GM23338 (cell line): ENCODE results near the gene TIMM10. TPM values are rescaled to one million over a fixed set of nuclear protein-coding genes. Genes with fewer than 3 reads are reported as not detected.
A peak's percentile ranks its signal among the peaks of the same experiment; 100 is the strongest.

ENCODE experiments used
- ATAC-seq: fragments of 200-7000 bp; cut with Tn5 transposase; 3 replicates; pipeline ENCODE4 v1.9.1; 2020
- DNase-seq: peaks from one replicate; pipeline ENCODE4 v3.0.0-alpha.2; 2015; ENCODE audit warnings: low spot score
- H2AFZ ChIP-seq: fragments of 200-600 bp; sonication (generic); 2 replicates; pipeline ENCODE4 v1.8.0; 2016; ENCODE audit warnings: antibody characterized with exemption, mild to moderate bottlenecking, moderate library complexity
- H3F3A ChIP-seq: fragments of 200-600 bp; sonication (generic); replicated peaks from 2 replicates; pipeline ENCODE4 v1.8.0; 2017; ENCODE audit warnings: antibody characterized with exemption, mixed run types, low read depth
- H3K27ac ChIP-seq: fragments of 200-600 bp; sonication (generic); 2 replicates; pipeline ENCODE4 v1.6.1; 2016; ENCODE audit warnings: low read depth
- H3K27me3 ChIP-seq: fragments of 200-600 bp; sonication (generic); 2 replicates; pipeline ENCODE4 v1.8.0; 2016; ENCODE audit warnings: mild to moderate bottlenecking, mixed run types, moderate library complexity; ENCODE audit not compliant: insufficient read depth
- H3K36me3 ChIP-seq: fragments of 200-600 bp; sonication (generic); 2 replicates; pipeline ENCODE4 v1.8.0; 2016; ENCODE audit warnings: mild to moderate bottlenecking; ENCODE audit not compliant: insufficient read depth
- H3K4me1 ChIP-seq: fragments of 200-600 bp; sonication (generic); 2 replicates; pipeline ENCODE4 v1.8.0; 2016; ENCODE audit warnings: mild to moderate bottlenecking, moderate library complexity; ENCODE audit not compliant: insufficient read depth
- H3K4me2 ChIP-seq: fragments of 200-600 bp; sonication (generic); 2 replicates; pipeline ENCODE4 v1.7.1; 2017; ENCODE audit warnings: mixed run types
- H3K4me3 ChIP-seq: fragments of 200-600 bp; sonication (generic); 2 replicates; pipeline ENCODE4 v1.6.1; 2016; ENCODE audit warnings: mixed run types
- H3K79me2 ChIP-seq: fragments of 200-600 bp; sonication (generic); replicated peaks from 2 replicates; pipeline ENCODE4 v1.8.0; 2017; ENCODE audit warnings: mild to moderate bottlenecking; ENCODE audit not compliant: insufficient read depth
- H3K9me2 ChIP-seq: fragments of 200-600 bp; sonication (generic); 2 replicates; pipeline ENCODE4 v1.8.0; 2017; ENCODE audit not compliant: insufficient read depth
- H4K20me1 ChIP-seq: fragments of 200-600 bp; sonication (generic); replicated peaks from 2 replicates; pipeline ENCODE4 v1.8.0; 2017; ENCODE audit warnings: mild to moderate bottlenecking; ENCODE audit not compliant: insufficient read depth
- H3K27ac Mint-ChIP-seq: 2 replicates; pipeline ENCODE4 v1.8.0; 2020; ENCODE audit warnings: inconsistent platforms, mild to moderate bottlenecking, moderate library complexity, mixed read lengths
- H3K27me3 Mint-ChIP-seq: 3 replicates; pipeline ENCODE4 v1.8.0; 2022; ENCODE audit warnings: low read depth, mild to moderate bottlenecking, moderate library complexity, mixed read lengths, inconsistent platforms; ENCODE audit not compliant: insufficient read depth, poor library complexity
- H3K36me3 Mint-ChIP-seq: 3 replicates; pipeline ENCODE4 v1.8.0; 2021; ENCODE audit warnings: low read depth, mild to moderate bottlenecking, inconsistent platforms, moderate library complexity, mixed read lengths
- H3K4me1 Mint-ChIP-seq: 3 replicates; pipeline ENCODE4 v1.8.0; 2020; ENCODE audit warnings: mild to moderate bottlenecking, inconsistent platforms, mixed read lengths
- H3K4me3 Mint-ChIP-seq: 3 replicates; pipeline ENCODE4 v1.8.0; 2021; ENCODE audit warnings: moderate library complexity, mild to moderate bottlenecking, inconsistent platforms, mixed read lengths
- H3K9me3 Mint-ChIP-seq: 3 replicates; pipeline ENCODE4 v1.8.0; 2020; ENCODE audit warnings: moderate library complexity, mild to moderate bottlenecking, inconsistent platforms, mixed read lengths
- CREB1 ChIP-seq: fragments of 250-450 bp; sonication (Bioruptor Pico); IDR thresholded peaks from 2 replicates; pipeline ENCODE4 v1.5.0; 2020; ENCODE audit warnings: low read depth, mild to moderate bottlenecking, moderate library complexity
- CTCF ChIP-seq, 2 experiments: fragments of 200-600 bp in 1 of 2; sonication (generic) in 1 of 2; conservative IDR thresholded peaks; 2 replicates each; pipeline versions ENCODE4 v1.5.1 to v1.6.1; 2016 to 2017; ENCODE audit warnings: antibody characterized with exemption in 2 of 2, low read depth in 2 of 2, mild to moderate bottlenecking in 2 of 2, moderate library complexity in 1 of 2
- ETS1 ChIP-seq: IDR thresholded peaks from 2 replicates; pipeline ENCODE4 v1.6.1; 2016; ENCODE audit warnings: antibody characterized with exemption
- EZH2phosphoT487 ChIP-seq: fragments of 200-600 bp; sonication (generic); IDR thresholded peaks from one replicate; pipeline ENCODE4 v1.8.1; 2018; ENCODE audit warnings: antibody characterized with exemption; ENCODE audit not compliant: unreplicated experiment
- JUNB ChIP-seq: IDR thresholded peaks from one replicate; pipeline ENCODE4 v1.6.1; 2016; ENCODE audit warnings: antibody characterized with exemption; ENCODE audit not compliant: unreplicated experiment
- NANOG ChIP-seq: IDR thresholded peaks from 2 replicates; pipeline ENCODE4 v1.6.1; 2016; ENCODE audit warnings: antibody characterized with exemption, borderline replicate concordance
- POLR2AphosphoS5 ChIP-seq: IDR thresholded peaks from 2 replicates; pipeline ENCODE4 v1.6.1; 2016; ENCODE audit warnings: antibody characterized with exemption, low read depth
- STAT1 ChIP-seq: IDR thresholded peaks from one replicate; pipeline ENCODE4 v1.6.1; 2016; ENCODE audit warnings: antibody characterized with exemption; ENCODE audit not compliant: unreplicated experiment
- ZNF114 ChIP-seq: fragments of 250-450 bp; sonication (Bioruptor Pico); IDR thresholded peaks from 2 replicates; pipeline ENCODE4 v1.5.0; 2020; ENCODE audit warnings: mild to moderate bottlenecking, moderate library complexity
- ZNF331 ChIP-seq: fragments of 250-450 bp; sonication (Bioruptor Pico); IDR thresholded peaks from 2 replicates; pipeline ENCODE4 v1.5.0; 2020; ENCODE audit warnings: low read depth, mild to moderate bottlenecking, moderate library complexity
- ZNF462 ChIP-seq: fragments of 250-450 bp; sonication (Bioruptor Pico); IDR thresholded peaks from 2 replicates; pipeline ENCODE4 v1.5.0; 2020; ENCODE audit warnings: mild to moderate bottlenecking, moderate library complexity
- polyA plus RNA-seq: library from polyadenylated mRNA; unstranded; fragments of >200 nt; fragmentation: Nextera tagmentation; extraction: Ambion mirVana; gene quantifications from 2 replicates; pipeline ENCODE4 v1.2.1, GENCODE V29; 2016
- total RNA-seq: library from RNA; depleted of rRNA; stranded (reverse); fragments of >200 nt; shearing (Covaris generic); gene quantifications from 2 replicates; pipeline ENCODE4 v1.2.3, GENCODE V29; 2014

TIMM10 gene
- total and polyA plus RNA-seq, 2 experiments from 2014 or later: 59.1 to 194 TPM

GRCh38 chr11:57479911-57480310, 50.6 kb downstream of the TIMM10 start (continued):
- TF ChIP-seq ZNF114 (no peak), JUNB (no peak), CTCF (conservative IDR thresholded peaks at IDR 0.05; ENCODE audit: low read depth in 2 of 2) (no peak), POLR2AphosphoS5 (no peak), EZH2phosphoT487 (no peak)

- H3K36me3 Mint-ChIP-seq: peaks cover 3% of the 10 kb centered on the region; the same call in 1 of the 3 replicates
- Histone ChIP-seq H3K36me3 (no peaks in the 10 kb centered on the region), H3K9me2 (no peaks in the 10 kb centered on the region), H2AFZ (no peak overlapping the region), H3K4me3 (no peak overlapping the region), H4K20me1 (0 out of 2 replicates have a peak, but pooled peaks cover 5% of the 10 kb centered on the region), H3K4me2 (peak overlapping the region; percentile 43; the same call in 1 of the 2 replicates), H3K79me2 (no peaks in the 10 kb centered on the region), H3K4me1 (peaks cover 69% of the 10 kb centered on the region), H3F3A (peaks cover 23% of the 10 kb centered on the region), H3K27ac (no peak overlapping the region), H3K27me3 (peaks cover 60% of the 10 kb centered on the region)
- peaks cover 74% of the 10 kb centered on the region for H3K4me1 Mint-ChIP-seq
- peaks cover 64% of the 10 kb centered on the region for H3K27me3 Mint-ChIP-seq
- DNase-seq (no peak), ATAC-seq (no peak)
- no peak overlapping the region for H3K4me3 Mint-ChIP-seq
- H3K9me3 Mint-ChIP-seq: no peaks in the 10 kb centered on the region; the same call in 2 of the 3 replicates
- no peak overlapping the region; the same call in 1 of the 2 replicates for H3K27ac Mint-ChIP-seq
- TF ChIP-seq STAT1 (no peak), ZNF331 (CRISPR knock-in tag) (no peak), CREB1 (CRISPR knock-in tag) (no peak), NANOG (no peak), CTCF (conservative IDR thresholded peaks at IDR 0.05; ENCODE audit: low read depth in 2 of 2) (no peak), POLR2AphosphoS5 (no peak), ZNF462 (CRISPR knock-in tag) (no peak), ETS1 (no peak)
Observed at GRCh38 chr11:57479021-57479663, 51.4 kb downstream of the TIMM10 start.
